Measurements from ENCODE around the gene TARM1. TPM values are rescaled to one million over a fixed set of nuclear protein-coding genes. Genes with fewer than 3 reads are reported as not detected.

Gene TARM1
- polyA plus RNA-seq, 1 of the 3 experiments (the other 2 are of a cell fraction): not detected

GRCh38 chr19:54073829-54074228, 7.3 kb downstream of the TARM1 start (continued):
- TF ChIP-seq PBX3 (IDR thresholded peaks at IDR 0.05): no peak

- H3K36me3 ChIP-seq (replicated peaks in 1 of 2; ENCODE audit: control insufficient read depth in 1 of 2, insufficient read depth in 2 of 2, low read length in 1 of 2): no peaks in the 10 kb centered on the region
- DNase-seq: no peak
- H3K9me3 ChIP-seq: no peaks in the 10 kb centered on the region
- POLR2A ChIA-PET: interaction anchor here (0.9 kb wide), 1 partner anchor 11 kb away, joined by 3 read pairs; no protein-coding TSS in a partner anchor
- 4% methylated on average over 5 of the region's 5 CpGs for WGBS (ENCODE audit: low lambda C conversion rate)
- CTCF ChIA-PET: no interaction called here
- H3F3A ChIP-seq (replicated peaks; ENCODE audit: insufficient read depth): no peaks in the 10 kb centered on the region
- no peak overlapping the region for H3K27ac ChIP-seq (ENCODE audit: low read depth in 2 of 2, low read length in 1 of 2)
- peaks cover 61% of the 10 kb centered on the region; the same call in 1 of the 2 replicates for H3K27me3 ChIP-seq (ENCODE audit: insufficient read depth)
- H2AFZ ChIP-seq (ENCODE audit: low read depth): no peak overlapping the region
- TF ChIP-seq YY1 (IDR thresholded peaks at IDR 0.05; ENCODE audit: low read depth) (no peak), GABPA (IDR thresholded peaks at IDR 0.05; ENCODE audit: low read depth) (no peak), RCOR1 (IDR thresholded peaks at IDR 0.05; ENCODE audit: low read length) (no peak), SMC3 (IDR thresholded peaks at IDR 0.05; ENCODE audit: low read depth, low read length) (no peak), RAD21 (IDR thresholded peaks at IDR 0.05; ENCODE audit: low read length) (no peak), TAF1 (IDR thresholded peaks at IDR 0.05; ENCODE audit: borderline replicate concordance, low read depth, low read length) (no peak), CHD2 (IDR thresholded peaks at IDR 0.05; ENCODE audit: low read length, partially characterized antibody) (no peak), MEF2A (IDR thresholded peaks at IDR 0.05; ENCODE audit: borderline replicate concordance, low read depth) (no peak), JUND (IDR thresholded peaks at IDR 0.05) (no peak), MXI1 (IDR thresholded peaks at IDR 0.05; ENCODE audit: low read depth, low read length) (no peak), ELF1 (IDR thresholded peaks at IDR 0.05) (no peak)
- H3K9ac ChIP-seq: no peak overlapping the region
- H3K79me2 ChIP-seq (ENCODE audit: insufficient read depth): no peaks in the 10 kb centered on the region
- no peak overlapping the region for H3K4me2 ChIP-seq
- H3K4me3 ChIP-seq (ENCODE audit: low read depth in 2 of 2, low read length in 1 of 2): no peak overlapping the region
- H3K4me1 ChIP-seq (ENCODE audit: control insufficient read depth in 1 of 2, insufficient read depth in 2 of 2, low read depth in 1 of 2, low read length in 1 of 2): no peaks in the 10 kb centered on the region
- H3K9me2 ChIP-seq: no peaks in the 10 kb centered on the region
- H4K20me1 ChIP-seq (ENCODE audit: insufficient read depth): no peaks in the 10 kb centered on the region
Measured at GRCh38 chr19:54069470-54069869, 11.7 kb downstream of the TARM1 start.

GRCh38 chr19:54063350-54064116, 17.6 kb downstream of the TARM1 start, which contains the start of gene VSTM1:
Gene VSTM1 (minus strand): TSS chr19:54063897. CDS start chr19:54063777, 120 bp downstream.
- no peak within 1 kb of the TSS for H3K4me2 ChIP-seq
- H4K20me1 ChIP-seq (ENCODE audit: insufficient read depth): no peaks in the 10 kb centered on the region
- WGBS (ENCODE audit: low lambda C conversion rate): 31% methylated on average over 34 of the region's 34 CpGs
- DNase-seq: no peak
- H3K27me3 ChIP-seq (ENCODE audit: insufficient read depth): peaks cover 76% of the 10 kb centered on the region
- H3K36me3 ChIP-seq (replicated peaks in 1 of 2; ENCODE audit: control insufficient read depth in 1 of 2, insufficient read depth in 2 of 2, low read length in 1 of 2): no peaks in the 10 kb centered on the region
- H3K9me3 ChIP-seq: no peaks in the 10 kb centered on the region
- H3K79me2 ChIP-seq (ENCODE audit: insufficient read depth): no peaks in the 10 kb centered on the region
- H3K9me2 ChIP-seq: no peaks in the 10 kb centered on the region
- H3K4me3 ChIP-seq (ENCODE audit: low read depth in 2 of 2, low read length in 1 of 2): no peak within 1 kb of the TSS
- H3K4me1 ChIP-seq (ENCODE audit: control insufficient read depth in 1 of 2, insufficient read depth in 2 of 2, low read depth in 1 of 2, low read length in 1 of 2): no peaks in the 10 kb centered on the region
- ChIA-PET POLR2A (no interaction called here), CTCF (interaction anchor here (1.2 kb wide), 2 partner anchors 32 to 33 kb away, joined by 3 to 4 read pairs; no protein-coding TSS in a partner anchor)
- H2AFZ ChIP-seq (ENCODE audit: low read depth): no peak within 1 kb of the TSS
- no peak within 1 kb of the TSS for H3K27ac ChIP-seq (ENCODE audit: low read depth in 2 of 2, low read length in 1 of 2)
- H3K9ac ChIP-seq: no peak within 1 kb of the TSS
- no peaks in the 10 kb centered on the region for H3F3A ChIP-seq (replicated peaks; ENCODE audit: insufficient read depth)
- TF ChIP-seq SIN3A (IDR thresholded peaks at IDR 0.05; ENCODE audit: borderline replicate concordance, low read depth, low read length) (no peak), CTCF (IDR thresholded peaks at IDR 0.05) (no peak), EZH2phosphoT487 (IDR thresholded peaks at IDR 0.05; ENCODE audit: borderline replicate concordance, low read depth) (no peak), JUND (IDR thresholded peaks at IDR 0.05) (no peak), GATA2 (CRISPR knock-in tag; IDR thresholded peaks at IDR 0.05) (no peak), PBX3 (IDR thresholded peaks at IDR 0.05) (no peak), NFIC (IDR thresholded peaks at IDR 0.05; ENCODE audit: borderline replicate concordance) (no peak), MEF2A (IDR thresholded peaks at IDR 0.05; ENCODE audit: borderline replicate concordance, low read depth) (no peak), GABPA (IDR thresholded peaks at IDR 0.05; ENCODE audit: low read depth) (no peak), RCOR1 (IDR thresholded peaks at IDR 0.05; ENCODE audit: low read length) (no peak), SMC3 (IDR thresholded peaks at IDR 0.05; ENCODE audit: low read depth, low read length) (no peak), MXI1 (IDR thresholded peaks at IDR 0.05; ENCODE audit: low read depth, low read length) (no peak), RFX5 (IDR thresholded peaks at IDR 0.05; ENCODE audit: low read length) (no peak), EP300 (IDR thresholded peaks at IDR 0.05; ENCODE audit: borderline replicate concordance in 1 of 2, low read depth in 1 of 2, low read length in 1 of 2) (no peak), YY1 (IDR thresholded peaks at IDR 0.05; ENCODE audit: low read depth) (no peak), CHD2 (IDR thresholded peaks at IDR 0.05; ENCODE audit: low read length, partially characterized antibody) (no peak), IRF3 (IDR thresholded peaks at IDR 0.05; ENCODE audit: low read depth, low read length) (no peak)

Measured in SK-N-SH (cell line).